HEK293 (cell line): ENCODE results near the gene VPS26B.

ENCODE experiments used
- EGR2 ChIP-seq: fragments of 450-650 bp; formaldehyde crosslinking; IDR thresholded peaks from 2 replicates; pipeline ENCODE4 v1.5.1; 2016; ENCODE audit warnings: low read depth, missing biosample characterization, missing genetic modification characterization
- GLIS1 ChIP-seq: fragments of 450-650 bp; formaldehyde crosslinking; IDR thresholded peaks from 2 replicates; pipeline ENCODE4 v1.5.1; 2016; ENCODE audit warnings: missing biosample characterization, missing genetic modification characterization
- KLF8 ChIP-seq: fragments of 450-650 bp; formaldehyde crosslinking; IDR thresholded peaks from 2 replicates; pipeline ENCODE4 v1.5.1; 2016; ENCODE audit warnings: missing biosample characterization, missing genetic modification characterization
- MEIS1 ChIP-seq: sonication (generic); formaldehyde crosslinking; IDR thresholded peaks from 2 replicates; pipeline ENCODE4 v1.8.1; 2022; ENCODE audit warnings: missing genetic modification reagents, mild to moderate bottlenecking, borderline replicate concordance
- OSR2 ChIP-seq: fragments of 450-650 bp; formaldehyde crosslinking; IDR thresholded peaks from 2 replicates; pipeline ENCODE4 v1.5.1; 2016; ENCODE audit warnings: missing biosample characterization, missing genetic modification characterization
- WT1 ChIP-seq: fragments of 450-650 bp; formaldehyde crosslinking; IDR thresholded peaks from 2 replicates; pipeline ENCODE4 v1.5.1; 2016; ENCODE audit warnings: missing biosample characterization, missing genetic modification characterization
- YY1 ChIP-seq: fragments of 450-650 bp; formaldehyde crosslinking; IDR thresholded peaks from 2 replicates; pipeline ENCODE4 v1.5.1; 2018; ENCODE audit warnings: missing biosample characterization, missing genetic modification characterization
- ZBTB17 ChIP-seq: fragments of 450-650 bp; formaldehyde crosslinking; IDR thresholded peaks from 2 replicates; pipeline ENCODE4 v1.5.1; 2016; ENCODE audit warnings: missing biosample characterization, missing genetic modification characterization
- ZBTB48 ChIP-seq: fragments of 450-650 bp; formaldehyde crosslinking; IDR thresholded peaks from 2 replicates; pipeline ENCODE4 v1.5.1; 2016; ENCODE audit warnings: missing biosample characterization, missing genetic modification characterization
- ZBTB7A ChIP-seq: fragments of 450-650 bp; formaldehyde crosslinking; IDR thresholded peaks from 2 replicates; pipeline ENCODE4 v1.5.1; 2016; ENCODE audit warnings: low read depth, missing biosample characterization, missing genetic modification characterization
- ZFHX2 ChIP-seq: fragments of 450-650 bp; formaldehyde crosslinking; conservative IDR thresholded peaks from 2 replicates; pipeline ENCODE4 v1.5.1; 2016; ENCODE audit warnings: missing biosample characterization, missing genetic modification characterization
- ZIC2 ChIP-seq: fragments of 450-650 bp; formaldehyde crosslinking; IDR thresholded peaks from 2 replicates; pipeline ENCODE4 v1.5.1; 2016; ENCODE audit warnings: missing biosample characterization, missing genetic modification characterization
- ZNF132 ChIP-seq: fragments of 450-650 bp; formaldehyde crosslinking; IDR thresholded peaks from 2 replicates; pipeline ENCODE4 v1.5.1; 2017; ENCODE audit warnings: missing biosample characterization, missing genetic modification characterization, borderline replicate concordance
- ZNF146 ChIP-seq: fragments of 450-650 bp; formaldehyde crosslinking; IDR thresholded peaks from 2 replicates; pipeline ENCODE4 v1.5.1; 2016; ENCODE audit warnings: missing biosample characterization, missing genetic modification characterization
- ZNF157 ChIP-seq: fragments of 450-650 bp; formaldehyde crosslinking; IDR thresholded peaks from 2 replicates; pipeline ENCODE4 v1.5.1; 2016; ENCODE audit warnings: missing biosample characterization, missing genetic modification characterization
- ZNF16 ChIP-seq: fragments of 450-650 bp; formaldehyde crosslinking; IDR thresholded peaks from 2 replicates; pipeline ENCODE4 v1.5.1; 2016; ENCODE audit warnings: low read depth, missing biosample characterization, missing genetic modification characterization
- ZNF184 ChIP-seq: fragments of 450-650 bp; IDR thresholded peaks from 2 replicates; pipeline ENCODE4 v1.5.1; 2018; ENCODE audit warnings: missing biosample characterization, mild to moderate bottlenecking, missing genetic modification characterization
- ZNF2 ChIP-seq: fragments of 450-650 bp; formaldehyde crosslinking; IDR thresholded peaks from 2 replicates; pipeline ENCODE4 v1.5.1; 2016; ENCODE audit warnings: missing biosample characterization, missing genetic modification characterization
- ZNF211 ChIP-seq: fragments of 450-650 bp; formaldehyde crosslinking; IDR thresholded peaks from 2 replicates; pipeline ENCODE4 v1.5.1; 2016; ENCODE audit warnings: low read depth, missing biosample characterization, missing genetic modification characterization
- ZNF24 ChIP-seq: fragments of 450-650 bp; formaldehyde crosslinking; IDR thresholded peaks from 2 replicates; pipeline ENCODE4 v1.5.1; 2016; ENCODE audit warnings: missing biosample characterization, missing genetic modification characterization
- ZNF366 ChIP-seq: fragments of 450-650 bp; formaldehyde crosslinking; conservative IDR thresholded peaks from 2 replicates; pipeline ENCODE4 v1.5.1; 2016; ENCODE audit warnings: missing biosample characterization, missing genetic modification characterization
- ZNF37A ChIP-seq: fragments of 450-650 bp; IDR thresholded peaks from 2 replicates; pipeline ENCODE4 v1.5.1; 2018; ENCODE audit warnings: missing biosample characterization, missing genetic modification characterization
- ZNF426 ChIP-seq: fragments of 450-650 bp; formaldehyde crosslinking; IDR thresholded peaks from 2 replicates; pipeline ENCODE4 v1.5.1; 2017; ENCODE audit warnings: missing biosample characterization, missing genetic modification characterization, mild to moderate bottlenecking, inconsistent platforms, moderate library complexity
- ZNF544 ChIP-seq: fragments of 450-650 bp; formaldehyde crosslinking; IDR thresholded peaks from 2 replicates; pipeline ENCODE4 v1.5.0; 2017; ENCODE audit warnings: missing biosample characterization, missing genetic modification characterization
- ZNF560 ChIP-seq: fragments of 450-650 bp; formaldehyde crosslinking; IDR thresholded peaks from 2 replicates; pipeline ENCODE4 v1.5.1; 2017; ENCODE audit warnings: missing biosample characterization, missing genetic modification characterization, borderline replicate concordance
- ZNF654 ChIP-seq: fragments of 450-650 bp; formaldehyde crosslinking; IDR thresholded peaks from 2 replicates; pipeline ENCODE4 v1.5.1; 2016; ENCODE audit warnings: low read depth, missing biosample characterization, missing genetic modification characterization
- ZNF660 ChIP-seq: fragments of 450-650 bp; IDR thresholded peaks from 2 replicates; pipeline ENCODE4 v1.5.1; 2018; ENCODE audit warnings: missing biosample characterization, mild to moderate bottlenecking, missing genetic modification characterization
- ZNF670 ChIP-seq: fragments of 450-650 bp; formaldehyde crosslinking; IDR thresholded peaks from 2 replicates; pipeline ENCODE4 v1.5.1; 2016; ENCODE audit warnings: missing biosample characterization, missing genetic modification characterization, low read depth
- ZNF792 ChIP-seq: fragments of 450-650 bp; formaldehyde crosslinking; IDR thresholded peaks from 2 replicates; pipeline ENCODE4 v1.5.1; 2016; ENCODE audit warnings: missing biosample characterization, missing genetic modification characterization
- TF ChIP-seq, protein P1 (sequence below): fragments of 450-650 bp; formaldehyde crosslinking; IDR thresholded peaks from 2 replicates; pipeline ENCODE4 v1.5.1; 2016; ENCODE audit warnings: missing biosample characterization, missing genetic modification characterization, low read depth
- TF ChIP-seq, protein P2 (sequence below): fragments of 450-650 bp; formaldehyde crosslinking; IDR thresholded peaks from 2 replicates; pipeline ENCODE4 v1.5.1; 2017; ENCODE audit warnings: missing biosample characterization, missing genetic modification characterization
- TF ChIP-seq, protein P3 (sequence below): fragments of 450-650 bp; formaldehyde crosslinking; IDR thresholded peaks from 2 replicates; pipeline ENCODE4 v1.5.1; 2016; ENCODE audit warnings: missing biosample characterization, missing genetic modification characterization
- TF ChIP-seq, protein P4 (sequence below): fragments of 450-650 bp; formaldehyde crosslinking; IDR thresholded peaks from 2 replicates; pipeline ENCODE4 v1.5.1; 2016; ENCODE audit warnings: missing biosample characterization, missing genetic modification characterization

Gene VPS26B

DNA sequence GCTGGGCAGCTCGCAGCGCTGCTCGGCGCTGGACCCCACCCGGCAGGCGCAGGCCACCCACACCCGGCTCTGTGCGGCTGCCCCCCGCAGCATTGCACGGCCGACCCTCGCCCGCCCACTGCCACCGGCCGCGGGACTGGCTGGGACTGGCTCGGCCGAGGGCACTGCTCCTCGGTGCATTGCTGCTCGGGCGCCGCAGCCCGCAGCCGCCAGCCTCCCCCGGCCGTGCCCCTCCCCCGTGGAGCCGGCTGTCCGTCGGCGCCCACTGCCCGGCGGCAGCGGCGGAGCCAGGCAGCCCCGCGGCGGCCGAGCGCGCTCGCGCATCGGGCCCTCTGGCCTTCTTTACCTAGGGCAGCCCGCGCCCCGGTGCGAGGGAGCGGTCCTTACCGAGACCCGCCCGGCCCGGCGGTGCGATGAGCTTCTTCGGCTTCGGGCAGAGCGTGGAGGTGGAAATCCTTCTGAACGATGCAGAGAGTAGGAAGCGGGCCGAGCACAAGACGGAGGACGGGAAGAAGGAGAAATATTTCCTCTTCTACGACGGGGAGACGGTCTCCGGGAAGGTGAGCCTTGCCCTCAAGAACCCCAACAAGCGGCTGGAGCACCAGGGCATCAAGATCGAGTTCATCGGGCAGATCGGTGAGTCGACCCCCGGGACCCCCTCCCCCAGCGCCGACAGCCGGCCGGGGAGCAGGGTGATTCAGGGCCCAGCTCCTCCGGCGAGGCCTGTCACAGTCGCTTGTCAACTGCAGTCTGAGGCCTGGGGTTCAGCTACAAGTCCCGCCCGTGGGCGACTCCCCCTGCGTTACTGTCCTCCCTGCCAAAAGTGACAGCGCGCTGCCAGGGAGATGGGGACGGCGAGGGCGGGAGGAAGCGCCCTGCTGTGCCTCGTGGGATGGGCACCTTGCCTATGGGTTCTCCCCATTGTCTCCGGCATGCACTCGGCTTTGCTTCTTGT, 516 bp downstream of the VPS26B start (continued):
- TF ChIP-seq ZFHX2 (tag by site-specific recombination) (peak; percentile 70), ZNF211 (tag by site-specific recombination) (no peak), MEIS1 (no peak), ZNF654 (tag by site-specific recombination) (no peak), ZIC2 (tag by site-specific recombination) (peak; percentile 64), GLIS1 (tag by site-specific recombination) (no peak), OSR2 (no peak), ZNF792 (tag by site-specific recombination) (no peak), ZNF426 (tag by site-specific recombination) (no peak), ZNF544 (tag by site-specific recombination) (no peak), ZNF132 (tag by site-specific recombination) (no peak), ZNF16 (tag by site-specific recombination) (no peak), ZNF670 (tag by site-specific recombination) (no peak), ZNF366 (tag by site-specific recombination) (no peak), ZNF24 (tag by site-specific recombination) (no peak), ZNF37A (no peak), ZBTB17 (tag by site-specific recombination) (peak; percentile 46), ZNF560 (tag by site-specific recombination) (no peak), YY1 (tag by site-specific recombination) (no peak), ZNF157 (tag by site-specific recombination) (no peak), KLF8 (no peak), ZNF184 (tag by site-specific recombination) (no peak), ZNF2 (no peak), ZNF660 (tag by site-specific recombination) (0 out of 2 replicates have a peak, but pooled peaks have one; percentile 21), ZNF146 (tag by site-specific recombination) (no peak), ZBTB48 (tag by site-specific recombination) (0 out of 2 replicates have a peak, but pooled peaks have one; percentile 20), EGR2 (peak; percentile 74), ZBTB7A (tag by site-specific recombination) (peak; percentile 86), WT1 (tag by site-specific recombination) (peak; percentile 82)
- TF ChIP-seq, protein P1, sequence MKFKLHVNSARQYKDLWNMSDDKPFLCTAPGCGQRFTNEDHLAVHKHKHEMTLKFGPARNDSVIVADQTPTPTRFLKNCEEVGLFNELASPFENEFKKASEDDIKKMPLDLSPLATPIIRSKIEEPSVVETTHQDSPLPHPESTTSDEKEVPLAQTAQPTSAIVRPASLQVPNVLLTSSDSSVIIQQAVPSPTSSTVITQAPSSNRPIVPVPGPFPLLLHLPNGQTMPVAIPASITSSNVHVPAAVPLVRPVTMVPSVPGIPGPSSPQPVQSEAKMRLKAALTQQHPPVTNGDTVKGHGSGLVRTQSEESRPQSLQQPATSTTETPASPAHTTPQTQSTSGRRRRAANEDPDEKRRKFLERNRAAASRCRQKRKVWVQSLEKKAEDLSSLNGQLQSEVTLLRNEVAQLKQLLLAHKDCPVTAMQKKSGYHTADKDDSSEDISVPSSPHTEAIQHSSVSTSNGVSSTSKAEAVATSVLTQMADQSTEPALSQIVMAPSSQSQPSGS (tag by site-specific recombination): no peak
- TF ChIP-seq, protein P2, sequence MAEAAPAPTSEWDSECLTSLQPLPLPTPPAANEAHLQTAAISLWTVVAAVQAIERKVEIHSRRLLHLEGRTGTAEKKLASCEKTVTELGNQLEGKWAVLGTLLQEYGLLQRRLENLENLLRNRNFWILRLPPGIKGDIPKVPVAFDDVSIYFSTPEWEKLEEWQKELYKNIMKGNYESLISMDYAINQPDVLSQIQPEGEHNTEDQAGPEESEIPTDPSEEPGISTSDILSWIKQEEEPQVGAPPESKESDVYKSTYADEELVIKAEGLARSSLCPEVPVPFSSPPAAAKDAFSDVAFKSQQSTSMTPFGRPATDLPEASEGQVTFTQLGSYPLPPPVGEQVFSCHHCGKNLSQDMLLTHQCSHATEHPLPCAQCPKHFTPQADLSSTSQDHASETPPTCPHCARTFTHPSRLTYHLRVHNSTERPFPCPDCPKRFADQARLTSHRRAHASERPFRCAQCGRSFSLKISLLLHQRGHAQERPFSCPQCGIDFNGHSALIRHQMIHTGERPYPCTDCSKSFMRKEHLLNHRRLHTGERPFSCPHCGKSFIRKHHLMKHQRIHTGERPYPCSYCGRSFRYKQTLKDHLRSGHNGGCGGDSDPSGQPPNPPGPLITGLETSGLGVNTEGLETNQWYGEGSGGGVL (tag by site-specific recombination): 0 out of 2 replicates have a peak, but pooled peaks have one; percentile 10
- TF ChIP-seq, protein P3, sequence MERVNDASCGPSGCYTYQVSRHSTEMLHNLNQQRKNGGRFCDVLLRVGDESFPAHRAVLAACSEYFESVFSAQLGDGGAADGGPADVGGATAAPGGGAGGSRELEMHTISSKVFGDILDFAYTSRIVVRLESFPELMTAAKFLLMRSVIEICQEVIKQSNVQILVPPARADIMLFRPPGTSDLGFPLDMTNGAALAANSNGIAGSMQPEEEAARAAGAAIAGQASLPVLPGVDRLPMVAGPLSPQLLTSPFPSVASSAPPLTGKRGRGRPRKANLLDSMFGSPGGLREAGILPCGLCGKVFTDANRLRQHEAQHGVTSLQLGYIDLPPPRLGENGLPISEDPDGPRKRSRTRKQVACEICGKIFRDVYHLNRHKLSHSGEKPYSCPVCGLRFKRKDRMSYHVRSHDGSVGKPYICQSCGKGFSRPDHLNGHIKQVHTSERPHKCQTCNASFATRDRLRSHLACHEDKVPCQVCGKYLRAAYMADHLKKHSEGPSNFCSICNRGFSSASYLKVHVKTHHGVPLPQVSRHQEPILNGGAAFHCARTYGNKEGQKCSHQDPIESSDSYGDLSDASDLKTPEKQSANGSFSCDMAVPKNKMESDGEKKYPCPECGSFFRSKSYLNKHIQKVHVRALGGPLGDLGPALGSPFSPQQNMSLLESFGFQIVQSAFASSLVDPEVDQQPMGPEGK (tag by site-specific recombination): peak; percentile 68
- TF ChIP-seq, protein P4, sequence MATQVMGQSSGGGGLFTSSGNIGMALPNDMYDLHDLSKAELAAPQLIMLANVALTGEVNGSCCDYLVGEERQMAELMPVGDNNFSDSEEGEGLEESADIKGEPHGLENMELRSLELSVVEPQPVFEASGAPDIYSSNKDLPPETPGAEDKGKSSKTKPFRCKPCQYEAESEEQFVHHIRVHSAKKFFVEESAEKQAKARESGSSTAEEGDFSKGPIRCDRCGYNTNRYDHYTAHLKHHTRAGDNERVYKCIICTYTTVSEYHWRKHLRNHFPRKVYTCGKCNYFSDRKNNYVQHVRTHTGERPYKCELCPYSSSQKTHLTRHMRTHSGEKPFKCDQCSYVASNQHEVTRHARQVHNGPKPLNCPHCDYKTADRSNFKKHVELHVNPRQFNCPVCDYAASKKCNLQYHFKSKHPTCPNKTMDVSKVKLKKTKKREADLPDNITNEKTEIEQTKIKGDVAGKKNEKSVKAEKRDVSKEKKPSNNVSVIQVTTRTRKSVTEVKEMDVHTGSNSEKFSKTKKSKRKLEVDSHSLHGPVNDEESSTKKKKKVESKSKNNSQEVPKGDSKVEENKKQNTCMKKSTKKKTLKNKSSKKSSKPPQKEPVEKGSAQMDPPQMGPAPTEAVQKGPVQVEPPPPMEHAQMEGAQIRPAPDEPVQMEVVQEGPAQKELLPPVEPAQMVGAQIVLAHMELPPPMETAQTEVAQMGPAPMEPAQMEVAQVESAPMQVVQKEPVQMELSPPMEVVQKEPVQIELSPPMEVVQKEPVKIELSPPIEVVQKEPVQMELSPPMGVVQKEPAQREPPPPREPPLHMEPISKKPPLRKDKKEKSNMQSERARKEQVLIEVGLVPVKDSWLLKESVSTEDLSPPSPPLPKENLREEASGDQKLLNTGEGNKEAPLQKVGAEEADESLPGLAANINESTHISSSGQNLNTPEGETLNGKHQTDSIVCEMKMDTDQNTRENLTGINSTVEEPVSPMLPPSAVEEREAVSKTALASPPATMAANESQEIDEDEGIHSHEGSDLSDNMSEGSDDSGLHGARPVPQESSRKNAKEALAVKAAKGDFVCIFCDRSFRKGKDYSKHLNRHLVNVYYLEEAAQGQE (tag by site-specific recombination): no peak
